ENCODE data around the gene KRTAP5-1. TPM values are rescaled to one million over a fixed set of nuclear protein-coding genes. Genes with fewer than 3 reads are reported as not detected.
"Not testable (repeated sequence)": the region's sequence is repeated elsewhere in the genome, so short reads cannot be mapped to it uniquely, and the experiment has no call there.

KRTAP5-1 gene
- total RNA-seq, result not detected
- long read RNA-seq, result 0 reads

- H3K27me3 ChIP-seq (ENCODE audit: low read depth); H3K9me3 ChIP-seq; DNase-seq; intact Hi-C loops (cut with DNase I); H3K36me3 ChIP-seq; ATAC-seq; H3K27ac ChIP-seq; H3K4me3 ChIP-seq: not testable (repeated sequence)
- peaks cover 14% of the 10 kb centered on the region for H3K4me1 ChIP-seq
Observed at GRCh38 chr11:1584661-1585370, at the start of gene KRTAP5-1. KRTAP5-1 (minus strand) TSS chr11:1585283; CDS start chr11:1585249, 34 bp downstream.

- no peaks in the 10 kb centered on the region for H3K36me3 ChIP-seq
- no peak overlapping the region for H3K27ac ChIP-seq
- H3K4me3 ChIP-seq, result no peak overlapping the region
- intact Hi-C loops (cut with DNase I), result no loop called here
- ATAC-seq, result peak in 1 of 2 donors; percentile 33
- TF ChIP-seq CTCF (IDR thresholded peaks at IDR 0.05), result no peak
- peaks cover 26% of the 10 kb centered on the region for H3K27me3 ChIP-seq (ENCODE audit: low read depth)
- no peak for DNase-seq
- no peaks in the 10 kb centered on the region for H3K9me3 ChIP-seq
- peaks cover 9% of the 10 kb centered on the region for H3K4me1 ChIP-seq
Observed at GRCh38 chr11:1633864-1634263, 48.8 kb upstream of the KRTAP5-1 start.

GRCh38 chr11:1632053-1632714 lies 47.1 kb upstream of the KRTAP5-1 start:
- intact Hi-C loops (cut with DNase I), result no loop called here
- H3K4me3 ChIP-seq, result no peak overlapping the region
- DNase-seq (no peak), ATAC-seq (no peak)
- peaks cover 13% of the 10 kb centered on the region for H3K4me1 ChIP-seq
- no peaks in the 10 kb centered on the region for H3K36me3 ChIP-seq
- H3K27ac ChIP-seq, result no peak overlapping the region
- H3K27me3 ChIP-seq (ENCODE audit: low read depth), result peaks cover 35% of the 10 kb centered on the region
- H3K9me3 ChIP-seq, result no peaks in the 10 kb centered on the region
- no peak for TF ChIP-seq CTCF (IDR thresholded peaks at IDR 0.05)

- H3K4me3 ChIP-seq, result no peak overlapping the region
- H3K27me3 ChIP-seq (ENCODE audit: low read depth), result peaks cover 35% of the 10 kb centered on the region
- H3K27ac ChIP-seq, result no peak overlapping the region
- intact Hi-C loops (cut with DNase I), result no loop called here
- no peak for DNase-seq
- ATAC-seq, result no peak
- no peaks in the 10 kb centered on the region for H3K9me3 ChIP-seq
- no peak for TF ChIP-seq CTCF (IDR thresholded peaks at IDR 0.05)
- no peaks in the 10 kb centered on the region for H3K36me3 ChIP-seq
- H3K4me1 ChIP-seq, result peaks cover 13% of the 10 kb centered on the region
Observed at GRCh38 chr11:1631066-1631568, 46.0 kb upstream of the KRTAP5-1 start.

- Histone ChIP-seq H3K4me3 (no peak overlapping the region), H3K27me3 (ENCODE audit: low read depth) (peaks cover 35% of the 10 kb centered on the region), H3K36me3 (no peaks in the 10 kb centered on the region), H3K27ac (no peak overlapping the region), H3K4me1 (peaks cover 13% of the 10 kb centered on the region), H3K9me3 (no peaks in the 10 kb centered on the region)
- TF ChIP-seq CTCF (IDR thresholded peaks at IDR 0.05), result no peak
- no peak for DNase-seq
- no peak for ATAC-seq
- intact Hi-C loops (cut with DNase I), result no loop called here
Observed at GRCh38 chr11:1630271-1630670, 45.2 kb upstream of the KRTAP5-1 start.
